HepG2 (cell line): ENCODE results near the gene ASF1B. TPM values are rescaled to one million over a fixed set of nuclear protein-coding genes. Genes with fewer than 3 reads are reported as not detected.
A peak's percentile ranks its signal among the peaks of the same experiment; 100 is the strongest.

Experiments used
- ATAC-seq: fragments of 200-7000 bp; cut with Tn5 transposase; 3 replicates; pipeline ENCODE4 v1.9.1; 2020; ENCODE audit warnings: mild to moderate bottlenecking, moderate library complexity
- BruUV-seq: library from RNA; stranded (reverse); fragments of 400-500 nt; replicated peaks from 2 replicates; lab custom pipeline; 2021; lab: Mats Ljungman, UMichigan
- CTCF ChIA-PET: fragments of 300-600 bp; formaldehyde crosslinking; extraction: SDS; loops from one replicate; lab custom pipeline; 2021; ENCODE audit warnings: low total read pairs, inconsistent platforms, low intra/inter-chr PET ratio; lab: Yijun Ruan, JAX
- POLR2A ChIA-PET: fragments of 350-600 bp; sonication (Branson Sonifier 250); formaldehyde crosslinking; loops from one replicate; lab custom pipeline; 2020; ENCODE audit warnings: antibody characterized with exemption, inconsistent platforms; lab: Yijun Ruan, JAX
- DNase-seq: peaks from one replicate; pipeline ENCODE4 v3.0.0-alpha.2; 2015; ENCODE audit warnings: low spot score
- FAIRE-seq: peaks from 3 replicates; lab custom pipeline; 2011; peaks lifted over from hg19 to GRCh38; lab: Jason Lieb, UNC
- H2AFZ ChIP-seq: one replicate; pipeline ENCODE4 v1.6.1; 2011; ENCODE audit warnings: low read length, inconsistent platforms
- H3K27ac ChIP-seq: fragments of 300-600 bp; 3 replicates; pipeline ENCODE4 v1.8.0; 2011; ENCODE audit warnings: mixed run types, mild to moderate bottlenecking, mixed read lengths, low read length, inconsistent platforms; ENCODE audit not compliant: insufficient read depth; ENCODE audit errors: extremely low read length
- H3K27me3 ChIP-seq, 2 experiments: fragments of 200-600 bp in 1 of 2; 2 replicates in 1 of 2; 3 replicates in 1 of 2; pipeline versions ENCODE4 v1.6.0 to v1.8.0; 2011; ENCODE audit warnings: low read length in 2 of 2, mild to moderate bottlenecking in 2 of 2, moderate library complexity in 2 of 2, inconsistent platforms in 1 of 2; ENCODE audit not compliant: insufficient read depth in 2 of 2, control insufficient read depth in 1 of 2
- H3K36me3 ChIP-seq, 2 experiments: fragments of 200-600 bp in 1 of 2; replicated peaks in 1 of 2; 2 replicates in 1 of 2; 3 replicates in 1 of 2; pipeline versions ENCODE4 v1.5.1 to v1.8.0; 2011; ENCODE audit warnings: low read length in 2 of 2, inconsistent platforms in 1 of 2; ENCODE audit not compliant: insufficient read depth in 2 of 2, control insufficient read depth in 1 of 2
- H3K4me1 ChIP-seq: 2 replicates; pipeline ENCODE4 v1.5.1; 2012; ENCODE audit warnings: low read length, inconsistent platforms; ENCODE audit not compliant: insufficient read depth
- H3K4me2 ChIP-seq: 2 replicates; pipeline ENCODE4 v1.6.0; 2011; ENCODE audit warnings: low read depth, low read length, inconsistent platforms
- H3K4me3 ChIP-seq, 3 experiments: fragments of 200-600 bp in 1 of 3; sonication (generic), shearing (Covaris generic) in 1 of 3; replicated peaks in 1 of 3; 2 replicates each; pipeline ENCODE4 v1.5.1; 2011 to 2016; ENCODE audit warnings: low read length in 3 of 3, inconsistent platforms in 2 of 3, low read depth in 2 of 3, mild to moderate bottlenecking in 2 of 3, control low read depth in 1 of 3, mixed read lengths in 1 of 3; ENCODE audit not compliant: insufficient read depth in 1 of 3
- H3K79me2 ChIP-seq: one replicate; pipeline ENCODE4 v1.6.1; 2011; ENCODE audit warnings: low read length, inconsistent platforms; ENCODE audit not compliant: insufficient read depth
- H3K9ac ChIP-seq: 2 replicates; pipeline ENCODE4 v1.6.0; 2011; ENCODE audit warnings: mild to moderate bottlenecking, low read depth, low read length, inconsistent platforms; ENCODE audit not compliant: insufficient read depth
- H3K9me3 ChIP-seq: 2 replicates; pipeline ENCODE4 v1.5.1; 2012; ENCODE audit warnings: mild to moderate bottlenecking, low read length
- H4K20me1 ChIP-seq: 2 replicates; pipeline ENCODE4 v1.6.0; 2011; ENCODE audit warnings: inconsistent platforms, mild to moderate bottlenecking, low read length, moderate library complexity; ENCODE audit not compliant: insufficient read depth
- ATF3 ChIP-seq: sonication (generic); formaldehyde crosslinking; IDR thresholded peaks from 2 replicates; pipeline ENCODE4 v1.4.0; 2020; ENCODE audit warnings: missing genetic modification reagents
- CBFB ChIP-seq: sonication (generic); formaldehyde crosslinking; IDR thresholded peaks from 2 replicates; pipeline ENCODE4 v1.4.0; 2020; ENCODE audit warnings: missing genetic modification reagents
- ESRRA ChIP-seq: sonication (generic); formaldehyde crosslinking; IDR thresholded peaks from 2 replicates; pipeline ENCODE4 v1.5.1; 2020; ENCODE audit warnings: mild to moderate bottlenecking, low read depth, missing genetic modification reagents
- GATAD1 ChIP-seq: IDR thresholded peaks from 2 replicates; pipeline ENCODE4 v1.6.1; 2016; ENCODE audit warnings: missing genetic modification reagents, missing compliant biosample characterization
- JARID2 ChIP-seq: sonication (generic); formaldehyde crosslinking; IDR thresholded peaks from 2 replicates; pipeline ENCODE4 v1.8.1; 2023; ENCODE audit warnings: missing genetic modification reagents, inconsistent platforms; ENCODE audit not compliant: insufficient replicate concordance
- MAF1 ChIP-seq: sonication (generic); formaldehyde crosslinking; IDR thresholded peaks from 2 replicates; pipeline ENCODE4 v1.5.0; 2020; ENCODE audit warnings: missing genetic modification reagents, borderline replicate concordance
- NFIC ChIP-seq: IDR thresholded peaks from 2 replicates; pipeline ENCODE4 v1.6.1; 2012; ENCODE audit warnings: mild to moderate bottlenecking, low read length, inconsistent platforms
- PAWR ChIP-seq: sonication (generic); formaldehyde crosslinking; IDR thresholded peaks from 2 replicates; pipeline ENCODE4 v1.4.0; 2020; ENCODE audit warnings: missing genetic modification reagents, mild to moderate bottlenecking, borderline replicate concordance
- PHB2 ChIP-seq: fragments of 450-650 bp; IDR thresholded peaks from 2 replicates; pipeline ENCODE4 v1.6.1; 2018; ENCODE audit not compliant: partially characterized antibody
- PHF8 ChIP-seq: sonication (generic); formaldehyde crosslinking; IDR thresholded peaks from 2 replicates; pipeline ENCODE4 v1.5.0; 2020; ENCODE audit warnings: missing genetic modification reagents
- RBFOX2 ChIP-seq: fragments of 200-400 bp; formaldehyde crosslinking; IDR thresholded peaks from 2 replicates; pipeline ENCODE4 v1.6.1; 2017; ENCODE audit warnings: low read depth, mild to moderate bottlenecking, low read length
- REL ChIP-seq: sonication (generic); formaldehyde crosslinking; conservative IDR thresholded peaks from 2 replicates; pipeline ENCODE4 v1.8.0; 2022; ENCODE audit warnings: mild to moderate bottlenecking, missing genetic modification reagents, moderate library complexity
- ZFP36 ChIP-seq: fragments of 150-350 bp; IDR thresholded peaks from 2 replicates; pipeline ENCODE4 v1.6.1; 2018; ENCODE audit warnings: borderline replicate concordance, low read length, low read depth; ENCODE audit not compliant: partially characterized antibody
- ZNF225 ChIP-seq: sonication (generic); formaldehyde crosslinking; IDR thresholded peaks from 2 replicates; pipeline ENCODE4 v1.4.0; 2020; ENCODE audit warnings: mild to moderate bottlenecking, missing genetic modification reagents
- ZNF441 ChIP-seq: sonication (generic); formaldehyde crosslinking; IDR thresholded peaks from 2 replicates; pipeline ENCODE4 v1.7.0; 2021; ENCODE audit warnings: missing genetic modification reagents, borderline replicate concordance
- ZNF503 ChIP-seq: sonication (generic); formaldehyde crosslinking; IDR thresholded peaks from 2 replicates; pipeline ENCODE4 v1.4.0; 2020; ENCODE audit warnings: missing genetic modification reagents
- ZNF510 ChIP-seq: sonication (generic); formaldehyde crosslinking; IDR thresholded peaks from 2 replicates; pipeline ENCODE4 v1.4.0; 2020; ENCODE audit warnings: low read depth, mild to moderate bottlenecking, missing genetic modification reagents
- ZNF512 ChIP-seq: sonication (generic); formaldehyde crosslinking; IDR thresholded peaks from 2 replicates; pipeline ENCODE4 v1.4.0; 2020; ENCODE audit warnings: mild to moderate bottlenecking, missing genetic modification reagents
- ZNF614 ChIP-seq: IDR thresholded peaks from 2 replicates; pipeline ENCODE4 v1.6.1; 2018; ENCODE audit warnings: missing biosample characterization, missing genetic modification reagents, inconsistent platforms, borderline replicate concordance
- ZNF781 ChIP-seq: sonication (generic); formaldehyde crosslinking; IDR thresholded peaks from 2 replicates; pipeline ENCODE4 v1.5.1; 2020; ENCODE audit warnings: borderline replicate concordance, mild to moderate bottlenecking, missing genetic modification reagents; ENCODE audit errors: not compliant biosample characterization
- WGBS: methylation state at CpG from one replicate; pipeline ENCODE4 v1.1.6; 2017; ENCODE audit warnings: low lambda C conversion rate; 5-methylcytosine and 5-hydroxymethylcytosine counted together
- in situ Hi-C: cut with HindIII; loops from 2 replicates; pipeline ENCODE4 v1.10.0; 2017; ENCODE audit warnings: low pct_unique_long_range_greater_than_20kb; ENCODE audit not compliant: extremely low pct_ligation_motif_present
- intact Hi-C: fragments of 100-400 bp; cut with micrococcal nuclease; formaldehyde crosslinking; loops from one replicate; pipeline ENCODE4 v1.10.0; 2022; ENCODE audit not compliant: unreplicated experiment
- polyA plus RNA-seq, 8 experiments: library from polyadenylated mRNA; depleted of rRNA in 3 of 8; stranded (reverse) in 7 of 8; unstranded in 1 of 8; fragments of >200 nt; fragmentation: Illumina TruSeq in 4 of 8; extraction: Trizol in 4 of 8; gene quantifications; 2 replicates each; pipeline versions ENCODE4 v1.2.1 to v1.2.3, GENCODE V29; 2011 to 2016; ENCODE audit warnings: low read depth in 4 of 8, missing spikeins in 1 of 8, mixed read lengths in 1 of 8; ENCODE audit not compliant: insufficient read depth in 1 of 8
- total RNA-seq, 5 experiments: library from RNA; depleted of rRNA; stranded (reverse); fragments of >200 nt; fragmentation: Illumina TruSeq; extraction: Trizol; gene quantifications; 2 replicates each; pipeline ENCODE4 v1.2.3, GENCODE V29; 2016; ENCODE audit warnings: low read depth in 1 of 5

The ASF1B gene
- total and polyA plus RNA-seq, 2 of the 13 experiments (the other 11 are each of a cell fraction or from before 2014, with no cell fraction given), result 18.2 to 24.8 TPM

- ATAC-seq, result peak; percentile 8
- CTCF ChIA-PET, result interaction anchor here (0.7 to 1.7 kb wide), 5 partner anchors 15 to 210 kb away, joined by 3 to 5 read pairs (median 4); no protein-coding TSS in a partner anchor
- Histone ChIP-seq H3K4me3 (peak overlapping the region; percentile 58 to 83 (median 76); a peak in 5 of 6 replicates), H3K4me1 (peaks cover 31% of the 10 kb centered on the region), H3K27ac (peak overlapping the region; percentile 78), H3K36me3 (peaks cover 4 to 8% of the 10 kb centered on the region in 2 experiments; a peak in 2 of 5 replicates), H3K9ac (peak overlapping the region; percentile 62), H3K4me2 (peak overlapping the region; percentile 67), H4K20me1 (no peaks in the 10 kb centered on the region), H3K27me3 (no peaks in the 10 kb centered on the region), H3K79me2 (peaks cover 4% of the 10 kb centered on the region), H3K9me3 (peaks cover 6% of the 10 kb centered on the region; the same call in 1 of the 2 replicates), H2AFZ (no peak overlapping the region)
- no peak for DNase-seq
- 0% methylated on average over 5 of the region's 142 CpGs for WGBS
- POLR2A ChIA-PET, result interaction anchor here (1.0 kb wide), 1 partner anchor 9 kb away, joined by 4 read pairs; no protein-coding TSS in a partner anchor
- intact Hi-C loops, result loop anchor here (1.0 kb wide), 1 partner anchor 10 kb away; no protein-coding TSS in a partner anchor
- in situ Hi-C loops, result no loop called here
- no TSS peak for BruUV-seq
- no peak for FAIRE-seq
- TF ChIP-seq PHF8 (CRISPR knock-in tag) (no peak), ZNF225 (CRISPR knock-in tag) (no peak), PAWR (no peak), NFIC (no peak), MAF1 (no peak), REL (CRISPR knock-in tag) (no peak), ATF3 (CRISPR knock-in tag) (no peak), PHB2 (no peak), ZNF441 (CRISPR knock-in tag) (no peak), JARID2 (CRISPR knock-in tag) (no peak), CBFB (CRISPR knock-in tag) (no peak), ZNF614 (CRISPR knock-in tag) (no peak), ZNF512 (no peak), GATAD1 (CRISPR knock-in tag) (no peak), RBFOX2 (peak; percentile 68), ZNF510 (CRISPR knock-in tag) (no peak), ZFP36 (no peak), ZNF781 (no peak), ZNF503 (no peak), ESRRA (CRISPR knock-in tag) (no peak)
Observed at GRCh38 chr19:14089662-14090508, 46.5 kb downstream of the ASF1B start.
